ENCODE measurements around the gene QRFPR.
"Not testable (repeated sequence)": the region's sequence is repeated elsewhere in the genome, so short reads cannot be mapped to it uniquely, and the experiment has no call there.

QRFPR gene

DNA sequence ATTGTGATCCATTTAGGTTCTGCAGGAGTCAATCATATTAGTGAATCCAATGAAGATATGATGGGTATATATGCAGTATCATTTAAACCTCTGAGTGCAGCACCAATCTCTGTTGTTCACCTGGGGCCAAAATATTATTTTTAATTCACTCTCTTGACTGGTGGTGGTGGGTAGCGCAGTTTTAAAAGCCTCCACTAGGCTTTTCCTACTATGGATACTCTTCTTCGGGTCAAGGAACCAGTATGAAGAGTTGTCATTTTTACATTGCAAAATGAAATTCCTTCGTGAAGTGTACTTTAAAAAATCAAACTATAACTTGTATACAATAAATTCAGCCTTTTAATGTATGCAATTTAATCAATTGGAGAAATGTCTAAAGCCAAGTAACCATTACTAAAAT is 56.5 kb downstream of the QRFPR start:
- POLR2A ChIA-PET, result no interaction called here
- H3K9me3 ChIP-seq (ENCODE audit: control extremely low read depth in 1 of 5, control insufficient read depth in 4 of 5, insufficient read depth in 2 of 5, low read depth in 1 of 5, low read length in 4 of 5), result no peaks in the 10 kb centered on the region
- CTCF ChIA-PET, result no interaction called here

DNA sequence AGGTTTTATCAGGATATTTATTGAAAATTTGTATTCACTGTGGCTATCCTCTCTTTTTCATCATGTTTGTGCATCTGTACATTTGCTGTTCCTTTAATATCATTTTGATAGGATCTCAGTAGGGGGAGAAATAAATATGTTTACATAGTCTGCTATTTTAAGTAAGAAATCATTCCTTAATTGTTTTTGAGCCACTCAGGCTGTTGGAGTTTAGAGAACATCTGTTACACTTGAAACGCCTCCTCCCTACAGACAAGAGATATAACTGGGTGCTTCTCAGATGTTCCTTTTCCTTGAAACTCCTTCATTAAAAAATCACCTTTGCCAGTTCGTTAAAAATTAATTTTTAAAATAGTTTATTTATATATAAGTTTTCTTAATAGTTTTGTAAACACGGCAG is 59.4 kb downstream of the QRFPR start:
- Histone ChIP-seq H3K4me1 (ENCODE audit: control extremely low read depth in 1 of 4, control insufficient read depth in 4 of 4, insufficient read depth in 4 of 4, low read length in 3 of 4) (no peaks in the 10 kb centered on the region), H3K4me3 (ENCODE audit: control insufficient read depth in 1 of 7, extremely low read depth in 1 of 7, insufficient read depth in 4 of 7, low read depth in 2 of 7, low read length in 6 of 7) (no peak overlapping the region), H3K9me3 (ENCODE audit: control extremely low read depth in 1 of 5, control insufficient read depth in 4 of 5, insufficient read depth in 2 of 5, low read depth in 1 of 5, low read length in 4 of 5) (peaks cover 0 to 1% (median 0%) of the 10 kb centered on the region in 5 experiments), H3K36me3 (ENCODE audit: control insufficient read depth in 4 of 4, insufficient read depth in 4 of 4, low read length in 3 of 4) (no peaks in the 10 kb centered on the region), H3K27ac (ENCODE audit: insufficient read depth in 1 of 2, low read depth in 1 of 2, low read length in 2 of 2, poor library complexity in 1 of 2, severe bottlenecking in 2 of 2) (no peak overlapping the region), H3K27me3 (replicated peaks in 2 of 5; ENCODE audit: control insufficient read depth in 4 of 5, insufficient read depth in 5 of 5, low read length in 4 of 5) (peaks cover 0 to 5% (median 0%) of the 10 kb centered on the region in 5 experiments)
- ChIA-PET POLR2A (no interaction called here), CTCF (no interaction called here)
- no peak for DNase-seq
- WGBS (ENCODE audit: insufficient coverage), result no CpG with 5 or more reads among the region's 3 CpGs

More for the DNA sequence above, 56.5 kb downstream of the QRFPR start:
- Histone ChIP-seq H3K4me1 (ENCODE audit: control extremely low read depth in 1 of 4, control insufficient read depth in 4 of 4, insufficient read depth in 4 of 4, low read length in 3 of 4) (no peaks in the 10 kb centered on the region), H3K27me3 (replicated peaks in 2 of 5; ENCODE audit: control insufficient read depth in 4 of 5, insufficient read depth in 5 of 5, low read length in 4 of 5) (peaks cover 0 to 6% (median 0%) of the 10 kb centered on the region in 5 experiments), H3K36me3 (ENCODE audit: control insufficient read depth in 4 of 4, insufficient read depth in 4 of 4, low read length in 3 of 4) (no peaks in the 10 kb centered on the region), H3K4me3 (ENCODE audit: control insufficient read depth in 1 of 7, extremely low read depth in 1 of 7, insufficient read depth in 4 of 7, low read depth in 2 of 7, low read length in 6 of 7) (no peak overlapping the region), H3K27ac (ENCODE audit: insufficient read depth in 1 of 2, low read depth in 1 of 2, low read length in 2 of 2, poor library complexity in 1 of 2, severe bottlenecking in 2 of 2) (no peak overlapping the region)
- WGBS (ENCODE audit: insufficient coverage), result no CpG with 5 or more reads among the region's 3 CpGs
- no peak for DNase-seq

DNA sequence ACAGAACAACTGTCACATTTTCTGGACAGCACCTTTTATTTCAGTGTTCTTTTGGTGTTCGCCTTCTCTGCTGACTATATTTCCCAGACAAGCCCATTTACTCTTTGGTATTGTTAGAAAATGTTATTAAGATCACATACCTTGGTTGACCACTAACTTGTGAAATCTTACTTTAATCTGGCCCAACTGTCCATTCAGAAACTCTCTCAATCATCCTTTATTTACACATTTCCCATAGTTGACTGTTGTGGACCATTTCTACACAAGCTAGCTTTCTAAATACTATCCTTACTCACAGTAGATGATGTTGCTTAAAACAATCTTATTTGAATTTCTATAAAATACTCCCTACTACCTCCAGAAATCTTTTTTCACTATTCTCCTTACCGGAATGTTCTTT is 64.7 kb downstream of the QRFPR start:
- H3K27me3 ChIP-seq (replicated peaks in 2 of 5; ENCODE audit: control insufficient read depth in 4 of 5, insufficient read depth in 5 of 5, low read length in 4 of 5), result peaks cover 0 to 2% (median 0%) of the 10 kb centered on the region in 5 experiments
- 100% methylated on average over 1 of the region's 2 CpGs for WGBS (ENCODE audit: insufficient coverage)
- H3K36me3 ChIP-seq (ENCODE audit: control insufficient read depth in 4 of 4, insufficient read depth in 4 of 4, low read length in 3 of 4), result no peaks in the 10 kb centered on the region
- no peak overlapping the region for H3K27ac ChIP-seq (ENCODE audit: insufficient read depth in 1 of 2, low read depth in 1 of 2, low read length in 2 of 2, poor library complexity in 1 of 2, severe bottlenecking in 2 of 2)
- H3K4me3 ChIP-seq (ENCODE audit: control insufficient read depth in 1 of 7, extremely low read depth in 1 of 7, insufficient read depth in 4 of 7, low read depth in 2 of 7, low read length in 6 of 7), result no peak overlapping the region
- H3K9me3 ChIP-seq (ENCODE audit: control extremely low read depth in 1 of 5, control insufficient read depth in 4 of 5, insufficient read depth in 2 of 5, low read depth in 1 of 5, low read length in 4 of 5), result peaks cover 0 to 1% (median 0%) of the 10 kb centered on the region in 5 experiments
- H3K4me1 ChIP-seq (ENCODE audit: control extremely low read depth in 1 of 4, control insufficient read depth in 4 of 4, insufficient read depth in 4 of 4, low read length in 3 of 4), result no peaks in the 10 kb centered on the region
- ChIA-PET CTCF (no interaction called here), POLR2A (no interaction called here)
- DNase-seq, result no peak

DNA sequence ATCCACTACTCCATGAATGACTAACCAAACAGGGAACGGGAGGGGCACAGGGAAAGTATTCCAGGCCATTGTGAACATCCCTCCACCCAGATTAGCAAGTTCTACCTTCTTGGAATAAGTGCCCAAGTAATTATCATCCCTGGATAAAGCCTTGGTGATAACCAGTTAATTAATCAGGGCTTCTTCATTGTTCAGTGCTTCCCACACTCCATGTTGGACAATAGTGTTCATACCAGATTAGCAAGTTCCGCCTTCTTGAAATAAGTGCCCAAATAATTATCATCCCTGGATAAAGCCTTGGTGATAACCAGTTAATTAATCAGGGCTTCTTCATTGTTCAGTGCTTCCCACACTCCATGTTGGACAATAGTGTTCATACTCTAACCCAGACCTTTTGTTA is 67.4 kb downstream of the QRFPR start:
- no CpG with 5 or more reads among the region's 2 CpGs for WGBS (ENCODE audit: insufficient coverage)
- DNase-seq; H3K27me3 ChIP-seq (replicated peaks in 2 of 5; ENCODE audit: control insufficient read depth in 4 of 5, insufficient read depth in 5 of 5, low read length in 4 of 5); CTCF ChIA-PET; H3K4me3 ChIP-seq (ENCODE audit: control insufficient read depth in 1 of 7, extremely low read depth in 1 of 7, insufficient read depth in 4 of 7, low read depth in 2 of 7, low read length in 6 of 7); POLR2A ChIA-PET; H3K36me3 ChIP-seq (ENCODE audit: control insufficient read depth in 4 of 4, insufficient read depth in 4 of 4, low read length in 3 of 4); H3K9me3 ChIP-seq (ENCODE audit: control extremely low read depth in 1 of 5, control insufficient read depth in 4 of 5, insufficient read depth in 2 of 5, low read depth in 1 of 5, low read length in 4 of 5); H3K27ac ChIP-seq (ENCODE audit: insufficient read depth in 1 of 2, low read depth in 1 of 2, low read length in 2 of 2, poor library complexity in 1 of 2, severe bottlenecking in 2 of 2); H3K4me1 ChIP-seq (ENCODE audit: control extremely low read depth in 1 of 4, control insufficient read depth in 4 of 4, insufficient read depth in 4 of 4, low read length in 3 of 4): not testable (repeated sequence)

DNA sequence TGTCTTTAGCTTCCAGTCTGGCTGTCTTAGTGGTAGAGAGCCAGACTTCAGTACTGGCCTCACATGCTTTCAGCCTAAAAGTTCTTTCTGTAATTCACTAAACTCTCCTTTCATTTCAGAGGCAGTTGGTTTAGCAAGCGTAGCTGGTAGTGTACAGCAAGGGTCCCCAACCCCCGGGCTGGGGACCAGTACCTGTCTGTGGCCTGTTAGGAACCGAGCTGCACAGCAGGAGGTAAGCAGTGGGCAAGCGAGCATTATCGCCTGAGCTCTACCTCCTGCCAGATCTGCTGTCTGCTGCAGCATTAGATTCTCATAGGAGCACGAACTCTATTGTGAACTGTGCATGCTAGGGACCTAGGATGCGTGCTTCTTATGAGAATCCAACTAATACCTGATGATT is 72.0 kb downstream of the QRFPR start:
- Histone ChIP-seq H3K4me1 (ENCODE audit: control extremely low read depth in 1 of 4, control insufficient read depth in 4 of 4, insufficient read depth in 4 of 4, low read length in 3 of 4) (peaks cover 7 to 23% (median 18%) of the 10 kb centered on the region in 4 experiments), H3K9me3 (ENCODE audit: control extremely low read depth in 1 of 5, control insufficient read depth in 4 of 5, insufficient read depth in 2 of 5, low read depth in 1 of 5, low read length in 4 of 5) (no peaks in the 10 kb centered on the region), H3K27ac (ENCODE audit: insufficient read depth in 1 of 2, low read depth in 1 of 2, low read length in 2 of 2, poor library complexity in 1 of 2, severe bottlenecking in 2 of 2) (no peak overlapping the region), H3K4me3 (ENCODE audit: control insufficient read depth in 1 of 7, extremely low read depth in 1 of 7, insufficient read depth in 4 of 7, low read depth in 2 of 7, low read length in 6 of 7) (no peak overlapping the region), H3K27me3 (replicated peaks in 2 of 5; ENCODE audit: control insufficient read depth in 4 of 5, insufficient read depth in 5 of 5, low read length in 4 of 5) (no peaks in the 10 kb centered on the region), H3K36me3 (ENCODE audit: control insufficient read depth in 4 of 4, insufficient read depth in 4 of 4, low read length in 3 of 4) (no peaks in the 10 kb centered on the region)
- ChIA-PET CTCF (interaction anchor here (1.1 to 1.5 kb wide), 3 partner anchors 42 to 62 kb away, joined by 3 to 5 read pairs (median 4); no protein-coding TSS in a partner anchor), POLR2A (no interaction called here)
- no peak for DNase-seq
- 97% methylated on average over 7 of the region's 7 CpGs for WGBS (ENCODE audit: insufficient coverage)

DNA sequence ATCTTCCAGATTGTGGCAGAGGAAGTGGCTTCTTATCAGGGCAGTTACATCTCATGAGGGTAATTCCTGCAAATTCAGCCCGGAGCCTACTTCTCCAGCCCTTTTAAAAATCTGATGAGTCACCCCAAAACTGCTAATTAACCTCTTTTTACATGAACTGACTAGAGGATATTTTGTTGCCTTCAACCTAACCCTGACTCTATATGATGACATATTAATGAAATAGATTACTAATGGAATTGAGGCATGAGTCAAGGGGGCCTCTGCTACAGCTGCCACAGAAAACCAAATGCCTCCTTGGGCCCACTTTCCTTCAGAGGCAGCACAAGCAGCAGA is 72.5 kb downstream of the QRFPR start:
- ChIA-PET CTCF (interaction anchor here (1.1 to 1.7 kb wide), 4 partner anchors 34 to 62 kb away, joined by 3 to 11 read pairs (median 4); no protein-coding TSS in a partner anchor), POLR2A (no interaction called here)
- Histone ChIP-seq H3K27ac (ENCODE audit: insufficient read depth in 1 of 2, low read depth in 1 of 2, low read length in 2 of 2, poor library complexity in 1 of 2, severe bottlenecking in 2 of 2) (no peak overlapping the region), H3K4me3 (ENCODE audit: control insufficient read depth in 1 of 7, extremely low read depth in 1 of 7, insufficient read depth in 4 of 7, low read depth in 2 of 7, low read length in 6 of 7) (no peak overlapping the region), H3K27me3 (replicated peaks in 2 of 5; ENCODE audit: control insufficient read depth in 4 of 5, insufficient read depth in 5 of 5, low read length in 4 of 5) (no peaks in the 10 kb centered on the region), H3K36me3 (ENCODE audit: control insufficient read depth in 4 of 4, insufficient read depth in 4 of 4, low read length in 3 of 4) (no peaks in the 10 kb centered on the region), H3K9me3 (ENCODE audit: control extremely low read depth in 1 of 5, control insufficient read depth in 4 of 5, insufficient read depth in 2 of 5, low read depth in 1 of 5, low read length in 4 of 5) (no peaks in the 10 kb centered on the region), H3K4me1 (ENCODE audit: control extremely low read depth in 1 of 4, control insufficient read depth in 4 of 4, insufficient read depth in 4 of 4, low read length in 3 of 4) (peaks cover 7 to 23% (median 18%) of the 10 kb centered on the region in 4 experiments)
- DNase-seq, result peak; percentile 53 to 86 (median 82)
- WGBS (ENCODE audit: insufficient coverage), result no CpG with 5 or more reads among the region's 1 CpG

DNA sequence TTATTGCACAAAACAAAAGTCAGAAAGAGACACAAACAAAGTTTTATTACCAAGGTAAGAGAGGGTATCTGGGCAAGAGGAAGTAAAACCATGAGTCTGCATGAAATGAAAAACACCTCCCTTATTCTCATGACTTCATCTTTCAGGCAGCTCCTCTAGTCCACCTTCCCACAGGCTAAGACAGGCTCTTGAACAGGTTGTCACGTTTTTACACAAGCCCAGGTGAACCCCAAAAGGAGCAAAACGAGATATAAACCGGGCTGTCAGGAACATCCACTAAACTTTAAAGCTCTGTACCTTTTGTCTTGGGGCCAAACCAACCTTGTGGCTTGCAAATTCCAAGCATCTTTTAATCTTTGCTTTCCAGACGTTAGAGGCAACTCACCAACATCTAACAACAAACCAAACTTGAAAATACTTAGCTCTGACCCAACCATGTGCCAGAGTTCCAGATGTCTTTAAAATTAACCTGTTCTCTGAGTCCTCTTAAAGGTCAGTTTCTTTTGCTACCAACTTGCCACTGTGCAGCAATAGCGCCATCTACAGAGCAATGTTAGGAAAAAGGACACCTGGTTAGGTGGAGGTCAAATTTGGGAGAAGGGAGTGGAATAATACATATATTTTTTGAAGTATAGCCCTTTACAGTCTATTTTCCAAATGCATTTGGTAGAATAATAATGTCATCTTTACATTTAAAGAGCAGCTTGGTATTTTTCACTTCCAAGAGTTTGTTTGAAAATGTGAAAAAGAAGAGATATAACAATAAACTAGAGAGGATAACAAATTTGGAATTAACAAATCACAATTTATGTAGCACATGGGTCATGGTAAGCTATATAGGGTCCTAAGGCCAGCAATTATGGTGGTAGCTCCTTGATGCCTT is 73.1 kb downstream of the QRFPR start:
- ChIA-PET CTCF (interaction anchor here (1.1 to 1.7 kb wide), 4 partner anchors 33 to 63 kb away, joined by 3 to 11 read pairs (median 4); no protein-coding TSS in a partner anchor), POLR2A (no interaction called here)
- Histone ChIP-seq H3K4me3 (ENCODE audit: control insufficient read depth in 1 of 7, extremely low read depth in 1 of 7, insufficient read depth in 4 of 7, low read depth in 2 of 7, low read length in 6 of 7) (peak overlapping the region in 1 of 7 experiments; percentile 18), H3K27ac (ENCODE audit: insufficient read depth in 1 of 2, low read depth in 1 of 2, low read length in 2 of 2, poor library complexity in 1 of 2, severe bottlenecking in 2 of 2) (no peak overlapping the region), H3K9me3 (ENCODE audit: control extremely low read depth in 1 of 5, control insufficient read depth in 4 of 5, insufficient read depth in 2 of 5, low read depth in 1 of 5, low read length in 4 of 5) (no peaks in the 10 kb centered on the region), H3K27me3 (replicated peaks in 2 of 5; ENCODE audit: control insufficient read depth in 4 of 5, insufficient read depth in 5 of 5, low read length in 4 of 5) (no peaks in the 10 kb centered on the region), H3K4me1 (ENCODE audit: control extremely low read depth in 1 of 4, control insufficient read depth in 4 of 4, insufficient read depth in 4 of 4, low read length in 3 of 4) (peaks cover 7 to 23% (median 18%) of the 10 kb centered on the region in 4 experiments), H3K36me3 (ENCODE audit: control insufficient read depth in 4 of 4, insufficient read depth in 4 of 4, low read length in 3 of 4) (no peaks in the 10 kb centered on the region)
- DNase-seq, result peak; percentile 45 to 77 (median 68)
- WGBS (ENCODE audit: insufficient coverage), result 3% methylated on average over 4 of the region's 5 CpGs

Measured in common myeloid progenitor, CD34-positive (primary cell).